ENCODE data around the gene NHEJ1.

- TF ChIP-seq CTCF (IDR thresholded peaks at IDR 0.05; ENCODE audit: insufficient read depth, low read length, poor library complexity, severe bottlenecking) = no peak
- no peak for TF ChIP-seq EZH2phosphoT487 (conservative IDR thresholded peaks at IDR 0.05; ENCODE audit: low read length)
Measured at GRCh38 chr2:219065484-219065883, 95.1 kb downstream of the NHEJ1 start.
